ENCODE measurements around the gene PRRX2. TPM values are rescaled to one million over a fixed set of nuclear protein-coding genes. Genes with fewer than 3 reads are reported as not detected.

The PRRX2 gene
- total RNA-seq, 1 experiment from 2014 or later: 10.7 TPM

- Mint-ChIP-seq H3K4me3 (no peak overlapping the region), H3K27ac (no peak overlapping the region), H3K36me3 (no peaks in the 10 kb centered on the region), H3K27me3 (ENCODE audit: low read depth) (peaks cover 9% of the 10 kb centered on the region), H3K4me1 (peaks cover 14% of the 10 kb centered on the region), H3K9me3 (no peaks in the 10 kb centered on the region)
- DNase-seq (ENCODE audit: low spot score) (no peak), ATAC-seq (no peak)
- ChIA-PET POLR2A (no interaction called here), CTCF (no interaction called here)
- TF ChIP-seq FOXK1 (CRISPR knock-in tag; IDR thresholded peaks at IDR 0.05) (no peak), ZNF671 (CRISPR knock-in tag; IDR thresholded peaks at IDR 0.05) (no peak), TEAD1 (CRISPR knock-in tag; IDR thresholded peaks at IDR 0.05) (no peak), ZNF263 (CRISPR knock-in tag; IDR thresholded peaks at IDR 0.05; ENCODE audit: low read depth) (no peak), NR2C2 (CRISPR knock-in tag; IDR thresholded peaks at IDR 0.05) (no peak), CDX4 (CRISPR knock-in tag; IDR thresholded peaks at IDR 0.05; ENCODE audit: borderline replicate concordance) (no peak)
- TF ChIP-seq, protein P1, sequence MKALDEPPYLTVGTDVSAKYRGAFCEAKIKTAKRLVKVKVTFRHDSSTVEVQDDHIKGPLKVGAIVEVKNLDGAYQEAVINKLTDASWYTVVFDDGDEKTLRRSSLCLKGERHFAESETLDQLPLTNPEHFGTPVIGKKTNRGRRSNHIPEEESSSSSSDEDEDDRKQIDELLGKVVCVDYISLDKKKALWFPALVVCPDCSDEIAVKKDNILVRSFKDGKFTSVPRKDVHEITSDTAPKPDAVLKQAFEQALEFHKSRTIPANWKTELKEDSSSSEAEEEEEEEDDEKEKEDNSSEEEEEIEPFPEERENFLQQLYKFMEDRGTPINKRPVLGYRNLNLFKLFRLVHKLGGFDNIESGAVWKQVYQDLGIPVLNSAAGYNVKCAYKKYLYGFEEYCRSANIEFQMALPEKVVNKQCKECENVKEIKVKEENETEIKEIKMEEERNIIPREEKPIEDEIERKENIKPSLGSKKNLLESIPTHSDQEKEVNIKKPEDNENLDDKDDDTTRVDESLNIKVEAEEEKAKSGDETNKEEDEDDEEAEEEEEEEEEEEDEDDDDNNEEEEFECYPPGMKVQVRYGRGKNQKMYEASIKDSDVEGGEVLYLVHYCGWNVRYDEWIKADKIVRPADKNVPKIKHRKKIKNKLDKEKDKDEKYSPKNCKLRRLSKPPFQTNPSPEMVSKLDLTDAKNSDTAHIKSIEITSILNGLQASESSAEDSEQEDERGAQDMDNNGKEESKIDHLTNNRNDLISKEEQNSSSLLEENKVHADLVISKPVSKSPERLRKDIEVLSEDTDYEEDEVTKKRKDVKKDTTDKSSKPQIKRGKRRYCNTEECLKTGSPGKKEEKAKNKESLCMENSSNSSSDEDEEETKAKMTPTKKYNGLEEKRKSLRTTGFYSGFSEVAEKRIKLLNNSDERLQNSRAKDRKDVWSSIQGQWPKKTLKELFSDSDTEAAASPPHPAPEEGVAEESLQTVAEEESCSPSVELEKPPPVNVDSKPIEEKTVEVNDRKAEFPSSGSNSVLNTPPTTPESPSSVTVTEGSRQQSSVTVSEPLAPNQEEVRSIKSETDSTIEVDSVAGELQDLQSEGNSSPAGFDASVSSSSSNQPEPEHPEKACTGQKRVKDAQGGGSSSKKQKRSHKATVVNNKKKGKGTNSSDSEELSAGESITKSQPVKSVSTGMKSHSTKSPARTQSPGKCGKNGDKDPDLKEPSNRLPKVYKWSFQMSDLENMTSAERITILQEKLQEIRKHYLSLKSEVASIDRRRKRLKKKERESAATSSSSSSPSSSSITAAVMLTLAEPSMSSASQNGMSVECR (CRISPR knock-in tag; IDR thresholded peaks at IDR 0.05; ENCODE audit: borderline replicate concordance): no peak
Observed at GRCh38 chr9:129669946-129670345, 4.5 kb downstream of the PRRX2 start.

- ATAC-seq (no peak), DNase-seq (ENCODE audit: low spot score) (no peak)
- Mint-ChIP-seq H3K9me3 (no peaks in the 10 kb centered on the region), H3K4me1 (peaks cover 14% of the 10 kb centered on the region), H3K4me3 (no peak overlapping the region), H3K27me3 (ENCODE audit: low read depth) (peaks cover 2% of the 10 kb centered on the region; the same call in 1 of the 2 replicates), H3K36me3 (no peaks in the 10 kb centered on the region), H3K27ac (no peak overlapping the region)
- ChIA-PET POLR2A (no interaction called here), CTCF (interaction anchor here (0.9 kb wide), 2 partner anchors 12 to 50 kb away, joined by 4 read pairs; no protein-coding TSS in a partner anchor)
- TF ChIP-seq NR2C2 (CRISPR knock-in tag; IDR thresholded peaks at IDR 0.05) (no peak), ESRRA (CRISPR knock-in tag; IDR thresholded peaks at IDR 0.05; ENCODE audit: borderline replicate concordance) (no peak), ZNF121 (CRISPR knock-in tag; IDR thresholded peaks at IDR 0.05) (no peak), ZNF532 (CRISPR knock-in tag; IDR thresholded peaks at IDR 0.05; ENCODE audit: borderline replicate concordance) (no peak), SOX15 (CRISPR knock-in tag; IDR thresholded peaks at IDR 0.05) (no peak), NFE2L1 (CRISPR knock-in tag; IDR thresholded peaks at IDR 0.05) (no peak), ZNF396 (CRISPR knock-in tag; IDR thresholded peaks at IDR 0.05; ENCODE audit: borderline replicate concordance) (no peak), E2F1 (CRISPR knock-in tag; IDR thresholded peaks at IDR 0.05) (no peak), FOXJ3 (CRISPR knock-in tag; IDR thresholded peaks at IDR 0.05; ENCODE audit: borderline replicate concordance) (no peak)
- TF ChIP-seq, protein P2, sequence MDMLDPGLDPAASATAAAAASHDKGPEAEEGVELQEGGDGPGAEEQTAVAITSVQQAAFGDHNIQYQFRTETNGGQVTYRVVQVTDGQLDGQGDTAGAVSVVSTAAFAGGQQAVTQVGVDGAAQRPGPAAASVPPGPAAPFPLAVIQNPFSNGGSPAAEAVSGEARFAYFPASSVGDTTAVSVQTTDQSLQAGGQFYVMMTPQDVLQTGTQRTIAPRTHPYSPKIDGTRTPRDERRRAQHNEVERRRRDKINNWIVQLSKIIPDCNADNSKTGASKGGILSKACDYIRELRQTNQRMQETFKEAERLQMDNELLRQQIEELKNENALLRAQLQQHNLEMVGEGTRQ (CRISPR knock-in tag; IDR thresholded peaks at IDR 0.05): no peak
- TF ChIP-seq, protein P3, sequence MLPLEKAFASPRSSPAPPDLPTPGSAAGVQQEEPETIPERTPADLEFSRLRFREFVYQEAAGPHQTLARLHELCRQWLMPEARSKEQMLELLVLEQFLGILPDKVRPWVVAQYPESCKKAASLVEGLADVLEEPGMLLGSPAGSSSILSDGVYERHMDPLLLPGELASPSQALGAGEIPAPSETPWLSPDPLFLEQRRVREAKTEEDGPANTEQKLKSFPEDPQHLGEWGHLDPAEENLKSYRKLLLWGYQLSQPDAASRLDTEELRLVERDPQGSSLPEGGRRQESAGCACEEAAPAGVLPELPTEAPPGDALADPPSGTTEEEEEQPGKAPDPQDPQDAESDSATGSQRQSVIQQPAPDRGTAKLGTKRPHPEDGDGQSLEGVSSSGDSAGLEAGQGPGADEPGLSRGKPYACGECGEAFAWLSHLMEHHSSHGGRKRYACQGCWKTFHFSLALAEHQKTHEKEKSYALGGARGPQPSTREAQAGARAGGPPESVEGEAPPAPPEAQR (CRISPR knock-in tag; IDR thresholded peaks at IDR 0.05): no peak
- TF ChIP-seq, protein P4, sequence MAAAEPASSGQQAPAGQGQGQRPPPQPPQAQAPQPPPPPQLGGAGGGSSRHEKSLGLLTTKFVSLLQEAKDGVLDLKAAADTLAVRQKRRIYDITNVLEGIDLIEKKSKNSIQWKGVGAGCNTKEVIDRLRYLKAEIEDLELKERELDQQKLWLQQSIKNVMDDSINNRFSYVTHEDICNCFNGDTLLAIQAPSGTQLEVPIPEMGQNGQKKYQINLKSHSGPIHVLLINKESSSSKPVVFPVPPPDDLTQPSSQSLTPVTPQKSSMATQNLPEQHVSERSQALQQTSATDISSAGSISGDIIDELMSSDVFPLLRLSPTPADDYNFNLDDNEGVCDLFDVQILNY (CRISPR knock-in tag; IDR thresholded peaks at IDR 0.05): no peak
- TF ChIP-seq, protein P5, sequence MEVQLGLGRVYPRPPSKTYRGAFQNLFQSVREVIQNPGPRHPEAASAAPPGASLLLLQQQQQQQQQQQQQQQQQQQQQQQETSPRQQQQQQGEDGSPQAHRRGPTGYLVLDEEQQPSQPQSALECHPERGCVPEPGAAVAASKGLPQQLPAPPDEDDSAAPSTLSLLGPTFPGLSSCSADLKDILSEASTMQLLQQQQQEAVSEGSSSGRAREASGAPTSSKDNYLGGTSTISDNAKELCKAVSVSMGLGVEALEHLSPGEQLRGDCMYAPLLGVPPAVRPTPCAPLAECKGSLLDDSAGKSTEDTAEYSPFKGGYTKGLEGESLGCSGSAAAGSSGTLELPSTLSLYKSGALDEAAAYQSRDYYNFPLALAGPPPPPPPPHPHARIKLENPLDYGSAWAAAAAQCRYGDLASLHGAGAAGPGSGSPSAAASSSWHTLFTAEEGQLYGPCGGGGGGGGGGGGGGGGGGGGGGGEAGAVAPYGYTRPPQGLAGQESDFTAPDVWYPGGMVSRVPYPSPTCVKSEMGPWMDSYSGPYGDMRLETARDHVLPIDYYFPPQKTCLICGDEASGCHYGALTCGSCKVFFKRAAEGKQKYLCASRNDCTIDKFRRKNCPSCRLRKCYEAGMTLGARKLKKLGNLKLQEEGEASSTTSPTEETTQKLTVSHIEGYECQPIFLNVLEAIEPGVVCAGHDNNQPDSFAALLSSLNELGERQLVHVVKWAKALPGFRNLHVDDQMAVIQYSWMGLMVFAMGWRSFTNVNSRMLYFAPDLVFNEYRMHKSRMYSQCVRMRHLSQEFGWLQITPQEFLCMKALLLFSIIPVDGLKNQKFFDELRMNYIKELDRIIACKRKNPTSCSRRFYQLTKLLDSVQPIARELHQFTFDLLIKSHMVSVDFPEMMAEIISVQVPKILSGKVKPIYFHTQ (CRISPR knock-in tag; IDR thresholded peaks at IDR 0.05): no peak
Observed at GRCh38 chr9:129671065-129671464, 5.6 kb downstream of the PRRX2 start.

Measured in WTC11 (cell line).